ENCODE results near the gene ARGFX. TPM values are rescaled to one million over a fixed set of nuclear protein-coding genes. Genes with fewer than 3 reads are reported as not detected.
A peak's percentile ranks its signal among the peaks of the same experiment; 100 is the strongest.

ARGFX gene
- not detected for total RNA-seq
- polyA plus RNA-seq (ENCODE audit: insufficient read depth in 1 of 8, insufficient read length in 8 of 8, low replicate concordance in 1 of 8) = under 1 TPM in 1 of 8 donors, not detected in 7; 0.13 TPM
- long read RNA-seq, donor 1 = 0 reads
- long read RNA-seq, donor 2 = 0 reads
- long read RNA-seq, donor 3 = 0 reads
- long read RNA-seq, donor 4 = 0 reads
- long read RNA-seq, donor 5 = 0 reads
- long read RNA-seq, donor 6 = 0 reads
- long read RNA-seq, donor 7 = 0 reads
- long read RNA-seq, donor 8 = 0 reads
- long read RNA-seq, donor 9 = 0 reads
- long read RNA-seq, donor 10 = 0 reads
- long read RNA-seq, donor 11 = 0 reads

DNA sequence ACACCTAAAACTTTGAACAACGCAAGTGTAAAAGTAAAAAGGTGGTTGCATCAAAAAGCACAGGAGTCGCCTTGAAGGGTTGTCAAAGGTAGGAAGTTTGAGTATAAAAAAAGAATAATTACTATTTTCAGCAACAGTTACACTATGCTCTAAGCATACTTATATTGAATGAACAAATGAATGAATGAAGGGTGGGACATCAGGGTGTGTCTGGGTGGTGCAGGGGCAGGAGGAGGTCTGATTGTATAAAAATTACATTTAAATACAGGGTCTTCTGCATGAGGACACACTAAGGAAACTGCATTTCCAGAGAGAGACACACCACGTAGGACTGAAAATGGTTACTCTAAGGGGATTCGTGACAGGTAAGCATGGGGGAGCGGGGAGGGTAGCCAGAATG is at the start of gene ARGFX:
ARGFX (plus strand) TSS at position 301 of the 400 bp plus-strand sequence. CDS start 2,765 bp downstream, outside the sequence.
- H3K4me1 ChIP-seq (ENCODE audit: control insufficient read depth, insufficient read depth, low read length) = no peaks in the 10 kb centered on the region
- H3K27me3 ChIP-seq (ENCODE audit: control insufficient read depth, insufficient read depth, low read length) = no peaks in the 10 kb centered on the region
- DNase-seq = no peak
- 82% methylated on average over 2 of the region's 5 CpGs for WGBS (ENCODE audit: insufficient coverage)
- no peak within 1 kb of the TSS for H3K4me3 ChIP-seq (ENCODE audit: low read length)
- no peaks in the 10 kb centered on the region for H3K9me3 ChIP-seq (replicated peaks; ENCODE audit: control insufficient read depth, low read depth, low read length)
- H3K36me3 ChIP-seq (ENCODE audit: control insufficient read depth, insufficient read depth, low read length) = no peaks in the 10 kb centered on the region
- no peak within 1 kb of the TSS for H3K27ac ChIP-seq (ENCODE audit: low read length)

DNA sequence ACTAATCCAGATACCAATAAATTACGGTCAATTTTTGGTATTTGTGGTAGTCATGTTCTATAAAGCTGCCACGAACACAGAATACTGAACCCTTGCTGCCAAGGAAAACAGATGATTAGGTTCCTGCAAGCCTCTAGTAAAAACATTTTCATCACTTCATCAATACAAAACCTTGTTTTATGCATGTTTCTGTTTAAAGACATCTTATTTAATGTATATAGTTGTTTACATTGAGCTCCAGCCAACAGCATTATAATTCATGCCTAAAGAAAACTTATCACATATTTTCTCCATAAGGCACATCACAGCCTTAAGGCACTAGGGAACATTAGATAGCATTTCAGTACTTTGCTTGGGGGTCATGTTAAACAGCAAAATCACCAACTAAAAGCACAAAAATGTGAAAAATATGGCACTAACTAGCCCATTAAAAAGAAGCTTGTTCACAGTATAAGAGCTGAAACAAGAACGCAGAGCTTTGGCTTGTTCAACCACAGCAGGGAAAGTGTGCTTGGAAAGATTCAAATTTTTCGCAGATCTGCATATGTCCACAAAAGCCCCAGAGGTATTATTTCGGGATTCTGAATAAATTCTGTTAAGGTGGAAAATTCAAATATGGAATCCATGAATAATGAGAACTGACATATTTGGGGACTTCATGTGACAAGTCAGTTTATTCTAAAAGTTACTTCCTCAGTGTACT is 49.6 kb upstream of the ARGFX start:
- H3K4me1 ChIP-seq (ENCODE audit: control insufficient read depth, insufficient read depth, low read length) = no peaks in the 10 kb centered on the region
- peaks cover 8% of the 10 kb centered on the region for H3K36me3 ChIP-seq (ENCODE audit: control insufficient read depth, insufficient read depth, low read length)
- no peak for DNase-seq
- 75% methylated on average over 2 of the region's 5 CpGs for WGBS (ENCODE audit: insufficient coverage)
- no peak overlapping the region for H3K4me3 ChIP-seq (ENCODE audit: low read length)
- no peak overlapping the region for H3K27ac ChIP-seq (ENCODE audit: low read length)
- no peaks in the 10 kb centered on the region for H3K9me3 ChIP-seq (replicated peaks; ENCODE audit: control insufficient read depth, low read depth, low read length)
- H3K27me3 ChIP-seq (ENCODE audit: control insufficient read depth, insufficient read depth, low read length) = no peaks in the 10 kb centered on the region

DNA sequence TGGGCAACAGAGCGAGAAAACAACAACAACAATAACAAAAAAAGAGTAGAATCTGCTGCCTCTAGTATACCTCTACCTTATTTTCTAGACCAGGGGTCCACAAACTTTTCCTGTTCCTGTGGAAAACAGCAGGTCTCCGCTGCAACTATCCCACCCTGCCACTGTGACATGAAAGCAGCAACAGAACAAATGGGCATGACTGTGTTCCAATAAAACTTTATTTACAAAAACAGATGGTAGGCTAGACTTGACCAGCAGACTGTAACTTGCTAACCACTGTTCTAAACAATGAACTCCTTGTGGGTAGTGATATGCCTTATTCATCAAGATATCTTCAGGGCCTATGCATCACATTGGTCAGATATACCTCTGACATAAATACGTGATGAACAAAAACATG is 47.2 kb upstream of the ARGFX start:
- DNase-seq = no peak
- peaks cover 8% of the 10 kb centered on the region for H3K36me3 ChIP-seq (ENCODE audit: control insufficient read depth, insufficient read depth, low read length)
- no peak overlapping the region for H3K27ac ChIP-seq (ENCODE audit: low read length)
- H3K9me3 ChIP-seq (replicated peaks; ENCODE audit: control insufficient read depth, low read depth, low read length) = no peaks in the 10 kb centered on the region
- no peaks in the 10 kb centered on the region for H3K4me1 ChIP-seq (ENCODE audit: control insufficient read depth, insufficient read depth, low read length)
- WGBS (ENCODE audit: insufficient coverage) = 100% methylated on average over 1 of the region's 3 CpGs
- no peaks in the 10 kb centered on the region for H3K27me3 ChIP-seq (ENCODE audit: control insufficient read depth, insufficient read depth, low read length)
- H3K4me3 ChIP-seq (ENCODE audit: low read length) = no peak overlapping the region

DNA sequence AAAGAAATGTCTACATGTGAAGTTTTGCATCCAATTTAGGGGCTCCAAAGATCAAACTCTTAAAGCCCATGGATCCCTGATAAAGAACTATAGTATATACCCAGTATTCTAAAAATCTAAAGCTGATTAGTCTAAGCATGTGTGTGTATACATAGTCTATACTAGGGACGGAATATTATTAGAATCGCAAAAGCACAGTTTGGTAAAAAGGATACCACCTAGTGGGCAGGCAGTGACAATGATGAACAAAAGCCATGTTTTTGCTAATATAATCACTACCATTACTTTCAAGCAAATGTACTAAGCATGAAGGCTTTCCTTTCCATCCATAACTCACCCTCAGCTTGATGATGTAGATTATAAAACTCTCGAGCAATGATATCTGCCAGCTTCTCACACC is 38.4 kb upstream of the ARGFX start:
- H3K27ac ChIP-seq (ENCODE audit: low read length) = no peak overlapping the region

DNA sequence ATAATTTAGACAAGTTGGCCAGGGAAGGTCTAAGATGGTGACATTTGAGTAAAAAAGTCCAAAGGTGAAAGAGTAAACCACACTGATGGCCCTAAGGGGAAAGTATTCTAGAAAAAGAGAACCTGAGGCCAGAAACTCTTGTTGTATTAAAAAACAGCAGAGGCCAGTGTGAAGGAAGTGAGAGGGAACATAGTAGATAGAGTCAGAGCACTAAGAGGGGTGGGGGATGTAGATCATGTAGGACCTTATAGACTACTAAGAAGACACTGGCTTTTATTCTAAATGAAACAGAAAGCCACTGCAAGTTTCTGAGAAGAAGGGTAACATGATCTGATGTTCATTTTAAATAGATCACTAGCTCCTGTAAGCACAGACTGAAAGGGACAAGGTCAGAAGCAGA is 36.5 kb upstream of the ARGFX start:
- DNase-seq = no peak

More for the DNA sequence above, 38.4 kb upstream of the ARGFX start:
- no CpG with 5 or more reads among the region's 3 CpGs for WGBS (ENCODE audit: insufficient coverage)
- no peak for DNase-seq
- Histone ChIP-seq H3K27me3 (ENCODE audit: control insufficient read depth, insufficient read depth, low read length) (no peaks in the 10 kb centered on the region), H3K4me3 (ENCODE audit: low read length) (no peak overlapping the region), H3K36me3 (ENCODE audit: control insufficient read depth, insufficient read depth, low read length) (peaks cover 4% of the 10 kb centered on the region), H3K4me1 (ENCODE audit: control insufficient read depth, insufficient read depth, low read length) (no peaks in the 10 kb centered on the region), H3K9me3 (replicated peaks; ENCODE audit: control insufficient read depth, low read depth, low read length) (no peaks in the 10 kb centered on the region)

DNA sequence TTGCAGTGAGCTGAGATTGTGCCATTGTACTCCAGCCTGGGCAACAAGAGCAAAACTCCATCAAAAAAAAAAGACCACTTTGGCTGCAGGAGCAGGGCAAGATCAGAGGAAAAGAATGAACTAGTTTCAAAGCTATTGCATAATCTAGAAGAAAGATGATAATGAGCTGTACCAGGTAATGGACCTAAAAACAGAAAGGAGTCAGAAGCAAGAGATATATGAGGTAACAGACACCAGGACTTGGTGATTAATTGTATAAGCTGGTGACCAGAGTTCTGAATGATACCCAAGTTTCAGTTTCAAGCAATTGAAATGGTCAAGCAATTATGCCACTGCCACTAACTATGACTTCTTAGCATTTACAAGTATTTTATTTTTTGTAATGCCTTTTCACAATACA is 24.8 kb upstream of the ARGFX start:
- H3K36me3 ChIP-seq (ENCODE audit: control insufficient read depth, insufficient read depth, low read length) = peaks cover 5% of the 10 kb centered on the region
- H3K4me3 ChIP-seq (ENCODE audit: low read length) = no peak overlapping the region
- no peaks in the 10 kb centered on the region for H3K9me3 ChIP-seq (replicated peaks; ENCODE audit: control insufficient read depth, low read depth, low read length)
- H3K4me1 ChIP-seq (ENCODE audit: control insufficient read depth, insufficient read depth, low read length) = peaks cover 5% of the 10 kb centered on the region
- DNase-seq = no peak
- H3K27me3 ChIP-seq (ENCODE audit: control insufficient read depth, insufficient read depth, low read length) = no peaks in the 10 kb centered on the region
- H3K27ac ChIP-seq (ENCODE audit: low read length) = no peak overlapping the region

More for the DNA sequence above, 36.5 kb upstream of the ARGFX start:
- H3K4me1 ChIP-seq (ENCODE audit: control insufficient read depth, insufficient read depth, low read length) = no peaks in the 10 kb centered on the region
- no peaks in the 10 kb centered on the region for H3K27me3 ChIP-seq (ENCODE audit: control insufficient read depth, insufficient read depth, low read length)
- no peaks in the 10 kb centered on the region for H3K9me3 ChIP-seq (replicated peaks; ENCODE audit: control insufficient read depth, low read depth, low read length)
- no peak overlapping the region for H3K27ac ChIP-seq (ENCODE audit: low read length)
- H3K4me3 ChIP-seq (ENCODE audit: low read length) = no peak overlapping the region
- peaks cover 4% of the 10 kb centered on the region for H3K36me3 ChIP-seq (ENCODE audit: control insufficient read depth, insufficient read depth, low read length)

DNA sequence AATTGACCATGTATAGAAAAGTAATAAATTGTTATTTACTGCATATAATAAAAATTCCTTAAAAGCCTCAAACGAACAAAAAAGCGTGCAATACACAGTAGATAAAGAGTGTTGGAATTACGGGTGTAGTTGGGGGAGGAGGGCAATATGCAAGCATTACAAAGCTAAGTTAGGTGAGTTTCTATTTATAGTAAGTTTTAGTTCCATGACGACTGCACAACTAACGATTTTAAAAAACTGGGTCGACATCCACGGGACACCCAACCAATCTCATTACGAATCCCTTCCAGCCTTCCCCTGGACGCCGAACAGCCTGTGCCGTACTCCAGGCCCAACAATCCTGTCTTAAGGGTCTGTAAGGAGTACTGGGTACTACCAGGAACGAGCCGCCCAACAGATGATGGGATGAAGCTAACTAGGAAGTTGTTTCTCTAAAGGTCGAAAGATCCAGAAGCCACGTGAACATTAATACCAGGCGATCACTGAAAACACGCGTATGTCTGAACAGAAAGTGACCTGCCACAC is 22.6 kb upstream of the ARGFX start:
- DNase-seq = peak; percentile 6
- Histone ChIP-seq H3K9me3 (replicated peaks; ENCODE audit: control insufficient read depth, low read depth, low read length) (no peaks in the 10 kb centered on the region), H3K4me3 (ENCODE audit: low read length) (peak overlapping the region; percentile 57), H3K36me3 (ENCODE audit: control insufficient read depth, insufficient read depth, low read length) (no peaks in the 10 kb centered on the region), H3K27ac (ENCODE audit: low read length) (no peak overlapping the region), H3K27me3 (ENCODE audit: control insufficient read depth, insufficient read depth, low read length) (no peaks in the 10 kb centered on the region), H3K4me1 (ENCODE audit: control insufficient read depth, insufficient read depth, low read length) (peaks cover 5% of the 10 kb centered on the region)
- WGBS (ENCODE audit: insufficient coverage) = 1% methylated on average over 7 of the region's 18 CpGs

DNA sequence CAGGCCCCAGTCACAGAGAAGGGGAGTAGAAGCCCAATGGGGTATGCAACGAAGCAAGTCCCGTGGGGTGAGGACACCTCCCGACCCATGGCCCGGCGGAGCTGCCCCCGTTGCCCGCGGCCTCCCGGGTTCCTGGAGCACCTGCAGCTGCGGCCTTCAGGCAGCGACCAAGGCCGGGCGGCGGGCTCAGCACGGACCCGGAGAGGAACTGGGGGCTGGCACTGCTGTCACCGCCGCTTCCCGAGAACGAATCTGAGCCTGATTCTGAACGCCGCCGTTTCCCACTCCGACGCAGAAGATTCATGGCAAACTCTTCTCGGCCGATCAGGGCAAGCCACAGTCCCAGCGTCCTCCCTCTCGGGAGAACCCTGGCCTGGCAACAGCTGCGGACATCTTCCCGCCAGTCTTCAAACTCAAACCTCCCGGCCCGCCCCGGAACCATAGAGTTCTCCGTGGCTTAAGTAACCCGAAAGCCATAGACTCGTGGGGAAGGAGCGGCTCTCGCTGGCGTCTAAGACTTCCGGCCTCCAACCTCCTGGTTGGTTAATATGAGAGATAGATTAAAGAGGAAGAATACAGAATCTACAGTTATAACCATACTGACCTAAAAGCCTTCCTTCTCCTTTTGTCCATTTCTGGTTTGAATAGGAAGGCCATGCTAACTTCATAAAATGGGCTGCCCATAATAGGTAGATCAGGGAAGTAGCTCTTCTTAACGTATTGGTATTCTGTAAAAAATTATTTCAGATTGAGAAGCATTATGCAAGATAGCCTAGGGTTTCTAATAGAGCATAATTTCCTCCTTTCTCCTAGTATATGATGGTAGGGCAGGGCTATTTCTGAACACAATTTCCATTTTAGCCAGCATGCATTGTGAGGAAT is 21.9 kb upstream of the ARGFX start, which contains the start of gene POLQ:
POLQ (minus strand) TSS at position 415 of the 882 bp plus-strand sequence; CDS start at position 304, 111 bp downstream.
- Histone ChIP-seq H3K27ac (ENCODE audit: low read length) (peak within 1 kb of the TSS; percentile 78), H3K27me3 (ENCODE audit: control insufficient read depth, insufficient read depth, low read length) (no peaks in the 10 kb centered on the region)
- under 1% methylated on average over 31 of the region's 42 CpGs for WGBS (ENCODE audit: insufficient coverage)

DNA sequence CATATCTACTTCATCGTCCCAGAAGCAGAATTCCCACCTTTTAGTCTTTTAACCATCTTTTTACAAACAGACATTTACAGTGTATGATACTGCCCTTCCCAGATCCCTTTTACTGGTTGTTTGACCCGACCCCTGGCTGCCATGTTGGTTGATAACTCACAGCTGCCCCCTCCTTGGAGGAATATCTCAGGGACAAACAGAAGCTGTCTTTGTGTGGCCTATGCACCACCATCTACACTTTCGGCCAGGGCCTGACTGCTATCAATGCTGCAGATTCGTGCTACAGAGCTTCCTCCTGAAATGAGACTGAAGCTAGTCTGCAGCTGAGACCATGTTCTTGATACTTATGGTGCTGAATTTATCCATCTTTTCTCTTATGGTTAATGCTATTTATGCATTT is 15.4 kb upstream of the ARGFX start:
- no peak overlapping the region for H3K27ac ChIP-seq (ENCODE audit: low read length)
- WGBS (ENCODE audit: insufficient coverage) = 64% methylated on average over 3 of the region's 4 CpGs
- no peaks in the 10 kb centered on the region for H3K27me3 ChIP-seq (ENCODE audit: control insufficient read depth, insufficient read depth, low read length)
- DNase-seq = no peak
- H3K4me3 ChIP-seq (ENCODE audit: low read length) = no peak overlapping the region
- H3K4me1 ChIP-seq (ENCODE audit: control insufficient read depth, insufficient read depth, low read length) = no peaks in the 10 kb centered on the region
- no peaks in the 10 kb centered on the region for H3K36me3 ChIP-seq (ENCODE audit: control insufficient read depth, insufficient read depth, low read length)
- no peaks in the 10 kb centered on the region for H3K9me3 ChIP-seq (replicated peaks; ENCODE audit: control insufficient read depth, low read depth, low read length)

More for the DNA sequence above, 21.9 kb upstream of the ARGFX start, which contains the start of gene POLQ:
- peak within 1 kb of the TSS; percentile 57 for H3K4me3 ChIP-seq (ENCODE audit: low read length)
- DNase-seq = peak; percentile 99
- H3K4me1 ChIP-seq (ENCODE audit: control insufficient read depth, insufficient read depth, low read length) = peaks cover 5% of the 10 kb centered on the region
- no peaks in the 10 kb centered on the region for H3K9me3 ChIP-seq (replicated peaks; ENCODE audit: control insufficient read depth, low read depth, low read length)
- no peaks in the 10 kb centered on the region for H3K36me3 ChIP-seq (ENCODE audit: control insufficient read depth, insufficient read depth, low read length)

DNA sequence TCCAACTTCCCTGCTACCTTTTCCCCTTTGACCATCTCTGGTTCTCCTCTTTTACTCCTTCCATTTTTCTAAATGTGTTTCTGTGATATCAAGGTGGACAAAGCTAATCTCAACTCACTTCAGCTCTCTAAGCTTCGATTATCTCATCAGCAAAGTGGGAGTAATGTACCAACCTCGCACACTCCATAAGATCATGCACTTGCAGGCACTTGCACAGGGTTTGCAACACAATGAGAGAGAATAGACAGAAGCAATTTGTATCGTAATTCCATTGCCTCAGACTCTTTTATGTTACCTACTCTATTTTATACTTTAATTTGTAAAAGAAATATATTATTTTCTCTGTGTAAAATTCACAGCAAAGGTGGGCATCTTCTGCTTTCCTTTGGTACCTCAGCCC is 15.0 kb upstream of the ARGFX start:
- DNase-seq = no peak
- Histone ChIP-seq H3K4me1 (ENCODE audit: control insufficient read depth, insufficient read depth, low read length) (no peaks in the 10 kb centered on the region), H3K27me3 (ENCODE audit: control insufficient read depth, insufficient read depth, low read length) (no peaks in the 10 kb centered on the region), H3K36me3 (ENCODE audit: control insufficient read depth, insufficient read depth, low read length) (no peaks in the 10 kb centered on the region), H3K9me3 (replicated peaks; ENCODE audit: control insufficient read depth, low read depth, low read length) (no peaks in the 10 kb centered on the region), H3K4me3 (ENCODE audit: low read length) (no peak overlapping the region), H3K27ac (ENCODE audit: low read length) (no peak overlapping the region)
- 100% methylated on average over 1 of the region's 3 CpGs for WGBS (ENCODE audit: insufficient coverage)

Data from muscle of leg (tissue), 16 donors.